ENCODE data around the gene GPR132. TPM values are rescaled to one million over a fixed set of nuclear protein-coding genes. Genes with fewer than 3 reads are reported as not detected.

GPR132 gene
- total RNA-seq, 1 donor from 2014 or later, result not detected

DNA sequence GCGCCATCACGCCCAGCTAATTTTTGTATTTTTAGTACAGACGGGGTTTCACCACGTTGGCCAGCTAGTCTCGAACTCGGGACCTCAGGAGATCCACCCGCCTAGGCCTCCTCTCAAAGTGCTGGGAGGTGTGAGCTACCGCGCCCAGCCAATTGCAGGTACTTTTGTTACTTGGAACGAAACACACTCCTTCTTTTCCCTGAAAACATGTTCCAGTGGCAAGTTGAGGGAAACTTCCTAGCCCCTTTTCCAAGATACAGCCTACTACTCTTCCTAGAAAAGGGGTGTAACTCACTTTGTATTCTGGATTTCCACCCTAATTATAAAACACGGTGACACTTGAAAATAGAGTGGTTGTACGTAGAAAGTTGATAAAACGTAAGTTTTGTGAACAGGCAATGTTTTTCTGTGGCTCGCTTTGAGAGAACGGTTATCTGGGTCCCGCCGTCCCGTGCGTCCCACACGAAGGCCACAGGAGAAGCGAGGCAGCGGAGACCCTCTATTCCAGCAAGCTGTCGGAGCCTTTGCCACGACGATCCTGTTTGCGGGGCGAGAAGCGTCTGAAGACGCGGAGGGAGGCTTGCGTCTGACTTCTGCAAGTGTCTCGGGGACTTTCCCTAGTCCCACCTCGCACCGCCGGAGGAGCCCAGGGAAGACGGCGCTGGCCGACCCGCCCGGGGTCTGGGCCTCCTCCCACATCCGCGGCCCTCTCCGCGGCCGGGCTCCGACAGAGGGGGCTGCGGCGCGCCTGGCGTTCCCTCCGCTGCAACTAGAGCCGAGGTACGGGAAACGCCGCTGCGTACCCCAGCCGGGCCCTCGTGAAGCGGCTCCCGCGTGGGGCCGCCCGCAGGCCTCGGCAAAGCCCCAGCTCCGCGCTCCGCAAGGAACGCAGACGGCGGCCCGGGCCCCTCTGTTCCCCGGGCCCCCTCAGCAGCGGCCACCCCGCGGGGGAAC lies 45.1 kb downstream of the GPR132 start:
- no peaks in the 10 kb centered on the region for H3K9me3 ChIP-seq
- H3K27me3 ChIP-seq, result no peaks in the 10 kb centered on the region
- H3K4me1 ChIP-seq, result peaks cover 10% of the 10 kb centered on the region in 2 donors
- DNase-seq (ENCODE audit: low spot score in 2 of 2), result peak in 1 of 2 donors; percentile 69
- intact Hi-C loops (cut with DNase I), result loop anchor here (5.0 to 10.0 kb wide), 2 partner anchors 72 to 465 kb away; partner anchors contain the start of gene CRIP1
- no peaks in the 10 kb centered on the region for H3K36me3 ChIP-seq
- peak overlapping the region; percentile 81 to 100 for H3K4me3 ChIP-seq
- TF ChIP-seq, protein P1, sequence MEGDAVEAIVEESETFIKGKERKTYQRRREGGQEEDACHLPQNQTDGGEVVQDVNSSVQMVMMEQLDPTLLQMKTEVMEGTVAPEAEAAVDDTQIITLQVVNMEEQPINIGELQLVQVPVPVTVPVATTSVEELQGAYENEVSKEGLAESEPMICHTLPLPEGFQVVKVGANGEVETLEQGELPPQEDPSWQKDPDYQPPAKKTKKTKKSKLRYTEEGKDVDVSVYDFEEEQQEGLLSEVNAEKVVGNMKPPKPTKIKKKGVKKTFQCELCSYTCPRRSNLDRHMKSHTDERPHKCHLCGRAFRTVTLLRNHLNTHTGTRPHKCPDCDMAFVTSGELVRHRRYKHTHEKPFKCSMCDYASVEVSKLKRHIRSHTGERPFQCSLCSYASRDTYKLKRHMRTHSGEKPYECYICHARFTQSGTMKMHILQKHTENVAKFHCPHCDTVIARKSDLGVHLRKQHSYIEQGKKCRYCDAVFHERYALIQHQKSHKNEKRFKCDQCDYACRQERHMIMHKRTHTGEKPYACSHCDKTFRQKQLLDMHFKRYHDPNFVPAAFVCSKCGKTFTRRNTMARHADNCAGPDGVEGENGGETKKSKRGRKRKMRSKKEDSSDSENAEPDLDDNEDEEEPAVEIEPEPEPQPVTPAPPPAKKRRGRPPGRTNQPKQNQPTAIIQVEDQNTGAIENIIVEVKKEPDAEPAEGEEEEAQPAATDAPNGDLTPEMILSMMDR (IDR thresholded peaks at IDR 0.05), result peak in 1 of 3 experiments; percentile 17
- H3K27ac ChIP-seq, result peak overlapping the region; percentile 35 to 64

DNA sequence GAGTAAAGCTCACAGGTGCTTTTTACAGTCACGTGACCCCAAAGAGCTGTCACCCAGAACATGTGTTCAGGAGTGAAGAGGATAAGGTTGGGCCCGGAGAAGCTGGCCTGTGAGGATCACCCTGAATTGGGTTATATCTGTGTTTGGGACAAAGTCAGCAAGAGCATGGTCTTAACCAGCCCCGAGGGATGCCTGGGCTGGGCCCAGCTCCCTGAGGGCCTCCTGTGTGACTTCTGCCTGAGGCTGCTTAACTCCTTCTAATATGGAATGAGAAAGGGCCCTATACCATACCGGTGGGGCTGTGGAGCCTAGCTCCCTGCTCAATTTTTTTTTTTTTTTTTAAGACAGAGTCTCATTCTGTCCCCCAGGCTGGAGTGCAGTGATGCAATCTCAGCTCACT lies 46.8 kb downstream of the GPR132 start:
- intact Hi-C loops (cut with DNase I), result no loop called here
- H3K4me1 ChIP-seq, result peaks cover 10% of the 10 kb centered on the region in 2 donors

DNA sequence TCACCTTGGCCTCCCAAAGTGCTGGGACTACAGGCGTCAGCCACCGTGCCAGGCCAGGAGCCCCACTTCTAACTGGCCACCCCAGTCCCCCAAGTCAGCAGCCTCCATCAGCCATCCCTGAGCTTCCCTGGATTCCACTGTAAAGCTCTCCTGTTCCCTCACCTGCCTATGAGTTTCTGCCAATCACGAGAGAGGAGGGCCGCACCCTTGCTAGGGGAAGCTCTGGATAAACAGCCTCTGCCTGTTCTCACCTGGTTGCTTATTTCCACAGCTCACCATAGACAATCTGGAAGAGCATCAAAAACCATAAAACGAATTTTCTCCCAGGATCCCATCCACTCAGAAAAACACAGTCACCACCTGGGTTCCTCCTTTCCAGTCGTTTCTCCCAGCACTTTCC lies 49.3 kb downstream of the GPR132 start:
- TF ChIP-seq, protein P1 (IDR thresholded peaks at IDR 0.05), result no peak
- Histone ChIP-seq H3K27me3 (no peaks in the 10 kb centered on the region), H3K9me3 (no peaks in the 10 kb centered on the region), H3K4me1 (peaks cover 5 to 13% of the 10 kb centered on the region in 2 donors), H3K27ac (no peak overlapping the region), H3K4me3 (no peak overlapping the region), H3K36me3 (peaks cover 3 to 4% of the 10 kb centered on the region in 2 donors)
- no peak for DNase-seq (ENCODE audit: low spot score in 2 of 2)
- intact Hi-C loops (cut with DNase I), result no loop called here

More for the DNA sequence above, 46.8 kb downstream of the GPR132 start:
- no peak overlapping the region for H3K27ac ChIP-seq
- H3K36me3 ChIP-seq, result no peaks in the 10 kb centered on the region
- no peaks in the 10 kb centered on the region for H3K27me3 ChIP-seq
- H3K9me3 ChIP-seq, result no peaks in the 10 kb centered on the region
- H3K4me3 ChIP-seq, result no peak overlapping the region
- TF ChIP-seq, protein P1 (IDR thresholded peaks at IDR 0.05), result no peak
- DNase-seq (ENCODE audit: low spot score in 2 of 2), result no peak

DNA sequence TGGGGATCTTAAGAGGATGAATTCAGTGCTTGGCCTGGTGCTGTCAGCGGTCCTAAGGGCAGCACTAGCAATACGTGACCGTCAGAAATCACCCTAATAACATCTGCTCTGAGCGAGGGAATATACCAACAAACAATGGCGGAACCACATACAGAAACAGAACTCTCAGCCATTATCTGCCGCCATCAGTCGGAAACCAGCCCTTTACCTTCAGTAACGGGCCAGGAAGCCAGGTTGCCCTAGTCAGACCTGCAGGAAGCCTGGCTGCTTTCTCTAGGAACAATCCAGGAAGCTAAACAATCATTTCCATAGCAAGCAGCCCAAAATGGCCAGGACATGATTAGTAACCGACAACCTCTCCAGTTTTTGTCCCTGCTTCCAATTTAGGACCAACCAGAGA lies 50.0 kb downstream of the GPR132 start:
- TF ChIP-seq, protein P1 (IDR thresholded peaks at IDR 0.05), result no peak
- no peak for DNase-seq (ENCODE audit: low spot score in 2 of 2)
- peaks cover 5 to 11% of the 10 kb centered on the region in 2 donors for H3K4me1 ChIP-seq
- H3K9me3 ChIP-seq, result no peaks in the 10 kb centered on the region
- peaks cover 5 to 10% of the 10 kb centered on the region in 2 donors for H3K36me3 ChIP-seq
- H3K27me3 ChIP-seq, result no peaks in the 10 kb centered on the region
- H3K4me3 ChIP-seq, result no peak overlapping the region
- H3K27ac ChIP-seq, result no peak overlapping the region
- intact Hi-C loops (cut with DNase I), result no loop called here

DNA sequence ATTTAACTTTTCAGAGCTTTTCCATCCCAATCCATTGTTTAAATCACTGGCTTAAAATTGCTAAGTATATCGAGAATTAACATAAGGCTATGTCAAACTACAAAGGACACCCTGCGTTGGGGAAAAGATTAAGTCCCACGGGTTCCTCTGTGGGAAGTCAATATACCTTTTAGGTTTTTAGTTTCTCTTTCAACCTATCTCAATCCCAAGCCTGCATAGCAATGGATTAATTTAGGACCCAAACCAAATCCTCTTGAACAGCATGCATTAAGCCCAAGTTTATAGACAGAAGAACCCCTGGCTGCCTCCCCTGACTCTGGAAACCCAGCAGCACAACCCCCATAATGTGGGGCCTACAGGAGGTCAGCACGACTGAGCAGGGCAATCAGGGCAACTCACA lies 50.6 kb downstream of the GPR132 start:
- intact Hi-C loops (cut with DNase I), result no loop called here
- TF ChIP-seq, protein P1 (IDR thresholded peaks at IDR 0.05), result no peak

More for the DNA sequence above, 50.6 kb downstream of the GPR132 start:
- no peaks in the 10 kb centered on the region for H3K27me3 ChIP-seq
- H3K9me3 ChIP-seq, result no peaks in the 10 kb centered on the region
- no peak for DNase-seq (ENCODE audit: low spot score in 2 of 2)
- peaks cover 2 to 8% of the 10 kb centered on the region in 2 donors for H3K4me1 ChIP-seq
- H3K4me3 ChIP-seq, result no peak overlapping the region
- peaks cover 7 to 14% of the 10 kb centered on the region in 2 donors for H3K36me3 ChIP-seq
- H3K27ac ChIP-seq, result no peak overlapping the region
